HG02884 (cell line): ENCODE results near the gene PRKCA.
A peak's percentile ranks its signal among the peaks of the same experiment; 100 is the strongest.
"Not testable (repeated sequence)": the region's sequence is repeated elsewhere in the genome, so short reads cannot be mapped to it uniquely, and the experiment has no call there.

Experiments used
- ATAC-seq: cut with Tn5 transposase; IDR thresholded peaks from one replicate; pipeline ENCODE4 v1.9.1; 2021; ENCODE audit warnings: mild to moderate bottlenecking, moderate library complexity; ENCODE audit not compliant: unreplicated experiment

Gene PRKCA

GRCh38 chr17:66701462-66701861 is 399.0 kb downstream of the PRKCA start:
- ATAC-seq, result no peak

GRCh38 chr17:66702106-66702936 is 399.9 kb downstream of the PRKCA start:
- ATAC-seq, result no peak

GRCh38 chr17:66704858-66705520 is 402.6 kb downstream of the PRKCA start:
- no peak for ATAC-seq

- ATAC-seq, result no peak
These were observed 404.5 kb downstream of the PRKCA start for GRCh38 chr17:66706851-66707450.

GRCh38 chr17:66711401-66711800 is 409.0 kb downstream of the PRKCA start:
- no peak for ATAC-seq

GRCh38 chr17:66711881-66712321 is 409.5 kb downstream of the PRKCA start:
- ATAC-seq, result no peak

GRCh38 chr17:66712453-66712852 is 410.0 kb downstream of the PRKCA start:
- no peak for ATAC-seq

DNA sequence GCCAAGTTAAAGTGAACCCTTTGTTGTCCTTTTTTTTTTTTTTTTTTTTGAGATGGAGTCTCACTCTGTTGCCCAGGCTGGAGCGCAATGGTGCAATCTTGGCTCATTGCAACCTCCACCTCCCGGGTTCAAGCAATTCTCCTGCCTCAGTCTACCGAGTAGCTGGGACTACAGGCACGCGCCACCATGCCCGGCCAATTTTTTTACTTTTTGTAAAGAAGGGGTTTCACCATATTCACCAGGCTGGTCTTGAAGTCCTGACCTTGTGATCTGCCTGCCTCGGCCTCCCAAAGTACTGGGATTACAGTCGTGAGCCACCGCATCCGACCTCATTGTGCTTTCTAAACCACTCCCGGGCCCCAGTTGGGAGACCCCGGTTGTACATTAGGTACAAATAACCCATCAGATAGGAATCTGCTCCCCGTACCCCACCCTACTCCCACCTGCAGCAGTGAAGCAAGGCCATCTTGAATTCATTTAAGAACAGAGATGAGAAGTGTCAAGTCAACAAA is 410.7 kb downstream of the PRKCA start:
- not testable (repeated sequence) for ATAC-seq

- peak; percentile 45 for ATAC-seq
These were observed 411.2 kb downstream of the PRKCA start for GRCh38 chr17:66713533-66714042.

DNA sequence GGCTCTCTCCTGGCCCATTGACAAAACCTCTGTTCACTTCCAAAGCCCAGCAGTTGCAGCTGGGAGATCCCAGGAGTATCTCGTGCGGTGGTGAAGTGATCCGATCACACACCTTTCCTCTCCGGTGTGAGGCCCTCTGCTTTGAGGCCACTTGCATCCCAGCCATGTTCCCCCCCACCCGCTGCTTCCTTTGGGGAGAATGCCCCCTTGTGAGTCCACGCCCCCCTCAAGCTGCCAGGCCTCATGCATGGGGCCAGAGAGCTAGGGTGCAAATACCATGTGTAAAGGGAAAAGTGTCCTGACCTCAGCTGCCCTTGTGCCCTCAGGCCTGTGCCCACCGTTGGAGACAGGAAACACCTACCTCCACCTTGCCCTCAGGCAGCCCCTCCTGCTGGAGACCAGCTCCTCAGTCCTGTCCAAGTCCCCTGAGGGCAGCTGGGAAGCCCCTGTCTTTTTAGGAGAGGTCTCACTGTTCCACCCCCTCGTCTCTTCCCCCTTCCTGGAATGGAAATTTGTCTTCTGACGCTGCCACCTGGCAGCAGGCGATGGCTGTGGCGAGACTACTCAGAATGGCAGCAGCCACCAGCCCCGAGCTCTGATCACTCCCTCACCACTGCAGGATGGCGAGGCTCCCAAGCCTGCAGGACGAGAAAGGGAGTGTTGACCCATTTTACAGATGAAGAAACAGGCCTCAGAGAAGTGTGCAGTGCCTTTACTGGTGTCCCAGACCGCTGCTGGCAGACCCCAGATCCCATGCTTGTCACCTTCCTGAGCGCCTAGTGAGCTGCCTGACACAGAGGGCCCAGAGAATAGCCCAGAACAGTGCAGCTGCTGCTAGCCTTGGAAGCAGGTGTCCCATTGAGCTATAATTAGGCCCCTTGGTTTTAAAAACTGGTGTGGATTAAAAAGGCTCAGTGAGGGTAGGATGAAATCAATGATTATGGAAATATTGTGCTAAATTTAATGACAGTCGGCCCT is 411.9 kb downstream of the PRKCA start:
- ATAC-seq, result no peak

GRCh38 chr17:66715076-66715675 is 412.8 kb downstream of the PRKCA start:
- ATAC-seq, result no peak

- ATAC-seq, result no peak
These were observed 413.3 kb downstream of the PRKCA start for GRCh38 chr17:66715745-66716156.

DNA sequence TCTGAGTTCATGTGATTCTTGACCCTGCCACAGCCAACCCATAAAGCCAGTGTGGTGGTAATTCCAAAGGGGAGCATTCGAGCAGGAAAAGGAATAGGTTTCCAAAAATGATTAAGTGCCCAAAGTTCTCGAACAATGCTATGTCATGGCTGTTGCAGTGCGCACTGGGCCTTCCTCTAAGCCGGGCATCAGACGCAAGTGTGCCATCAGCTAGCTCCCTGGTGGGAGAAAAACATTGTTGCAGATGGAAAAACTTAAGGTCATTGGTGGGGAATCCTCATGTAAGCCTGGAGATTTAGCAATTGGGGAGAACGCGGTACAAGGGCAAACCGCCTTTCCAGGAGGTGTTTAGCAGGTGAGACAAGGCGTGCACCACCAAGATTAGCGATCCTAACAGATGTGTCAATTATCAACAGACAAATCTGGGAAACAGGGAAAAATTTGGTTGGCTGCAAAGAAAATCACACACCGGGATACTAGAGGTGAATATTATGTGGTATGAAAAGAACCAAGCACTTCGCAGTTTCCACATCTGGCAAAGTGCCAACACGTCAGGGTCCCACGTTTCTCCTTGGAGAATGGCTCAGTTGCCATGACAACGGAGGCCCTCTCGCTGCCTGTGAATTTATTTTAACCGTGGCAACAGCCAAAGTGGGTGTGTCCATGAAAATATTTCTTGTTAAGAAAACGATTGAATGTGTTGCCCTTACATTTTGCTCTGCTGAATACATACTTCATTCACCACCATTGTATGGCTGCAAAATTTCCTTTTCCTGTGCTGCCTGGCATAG is 414.0 kb downstream of the PRKCA start:
- no peak for ATAC-seq

- peak; percentile 56 for ATAC-seq
These were observed 415.2 kb downstream of the PRKCA start for GRCh38 chr17:66717641-66718058.

DNA sequence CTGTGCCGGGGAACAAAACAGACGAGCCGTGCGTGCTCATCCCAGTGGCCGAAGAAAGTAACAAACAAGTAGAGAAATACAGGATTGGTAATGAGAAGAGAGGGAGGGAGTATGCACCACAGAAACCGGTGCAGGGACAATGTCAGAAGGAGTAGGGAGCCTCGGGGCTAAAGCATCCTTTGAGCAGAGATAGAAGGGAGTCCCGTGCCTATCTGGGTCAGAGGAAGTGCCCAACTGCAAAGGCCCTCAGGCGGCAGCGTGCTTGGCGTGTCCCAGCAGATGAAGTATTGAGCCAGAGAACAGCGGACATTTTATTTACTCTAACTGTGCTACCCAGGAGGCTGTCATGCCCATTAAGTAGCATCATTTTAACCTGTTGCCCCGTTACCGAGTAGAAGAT is 417.6 kb downstream of the PRKCA start:
- ATAC-seq, result no peak

GRCh38 chr17:66720567-66720966 is 418.2 kb downstream of the PRKCA start:
- ATAC-seq, result no peak

DNA sequence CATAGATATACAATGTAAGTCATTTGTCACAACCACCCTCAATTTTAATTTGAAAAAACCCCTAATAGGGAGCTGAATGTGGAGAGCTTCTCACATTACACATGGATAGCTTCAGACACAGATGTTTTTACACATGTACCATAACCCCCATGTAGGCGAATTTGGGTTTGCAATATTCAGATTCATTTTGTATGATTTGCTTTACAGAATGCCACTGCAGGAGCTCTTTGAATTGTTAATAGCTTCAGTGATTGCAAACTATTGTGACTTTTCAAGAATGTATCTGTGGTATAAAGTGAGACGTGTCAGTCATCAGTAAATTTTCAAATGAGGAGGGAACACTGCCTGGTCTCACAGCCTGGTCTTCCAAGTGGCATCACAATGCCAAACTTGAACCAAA is 419.9 kb downstream of the PRKCA start:
- ATAC-seq, result no peak

- ATAC-seq, result no peak
These were observed 422.3 kb downstream of the PRKCA start for GRCh38 chr17:66724581-66725341.
